HepG2 (cell line): ENCODE measurements around the gene AXIN2. TPM values are rescaled to one million over a fixed set of nuclear protein-coding genes. Genes with fewer than 3 reads are reported as not detected.

ENCODE experiments used
- AKNA ChIP-seq: sonication (generic); formaldehyde crosslinking; IDR thresholded peaks from 2 replicates; pipeline ENCODE4 v1.4.0; 2020; ENCODE audit warnings: missing genetic modification reagents, borderline replicate concordance
- CENPT ChIP-seq: sonication (generic); formaldehyde crosslinking; IDR thresholded peaks from 2 replicates; pipeline ENCODE4 v1.8.0; 2022; ENCODE audit warnings: low read depth, mild to moderate bottlenecking, moderate library complexity, missing genetic modification reagents
- FOXK1 ChIP-seq: sonication (generic); formaldehyde crosslinking; IDR thresholded peaks from 2 replicates; pipeline ENCODE4 v1.4.0; 2020; ENCODE audit warnings: low read depth, missing genetic modification reagents, borderline replicate concordance
- FOXP1 ChIP-seq, 2 experiments: fragments of 450-650 bp in 1 of 2; IDR thresholded peaks; 2 replicates each; pipeline ENCODE4 v1.6.1; 2017 to 2018; ENCODE audit warnings: antibody characterized with exemption in 1 of 2
- HDAC6 ChIP-seq: fragments of 200-600 bp; sonication (generic); IDR thresholded peaks from 2 replicates; pipeline ENCODE4 v1.7.0; 2017; ENCODE audit warnings: mild to moderate bottlenecking, antibody characterized with exemption, low read length, low read depth
- HOXA7 ChIP-seq: sonication (generic); formaldehyde crosslinking; IDR thresholded peaks from 2 replicates; pipeline ENCODE4 v1.8.1; 2022; ENCODE audit warnings: mild to moderate bottlenecking, missing genetic modification reagents, moderate library complexity
- KLF11 ChIP-seq: IDR thresholded peaks from 2 replicates; pipeline ENCODE4 v1.6.1; 2016; ENCODE audit warnings: missing compliant biosample characterization
- MEIS2 ChIP-seq: sonication (generic); formaldehyde crosslinking; IDR thresholded peaks from 2 replicates; pipeline ENCODE4 v1.9.0; 2021; ENCODE audit warnings: mild to moderate bottlenecking, missing genetic modification reagents
- PAXIP1 ChIP-seq: sonication (generic); formaldehyde crosslinking; conservative IDR thresholded peaks from 2 replicates; pipeline ENCODE4 v1.4.0; 2020; ENCODE audit warnings: mild to moderate bottlenecking, missing genetic modification reagents, moderate library complexity
- RCOR2 ChIP-seq: IDR thresholded peaks from 2 replicates; pipeline ENCODE4 v1.6.1; 2016; ENCODE audit warnings: missing biosample characterization, missing genetic modification reagents
- REL ChIP-seq: sonication (generic); formaldehyde crosslinking; conservative IDR thresholded peaks from 2 replicates; pipeline ENCODE4 v1.8.0; 2022; ENCODE audit warnings: mild to moderate bottlenecking, missing genetic modification reagents, moderate library complexity
- SMAD1 ChIP-seq: sonication (generic); formaldehyde crosslinking; IDR thresholded peaks from 2 replicates; pipeline ENCODE4 v1.4.0; 2020; ENCODE audit warnings: missing genetic modification reagents, low read depth, mild to moderate bottlenecking, borderline replicate concordance
- TEF ChIP-seq: sonication (generic); formaldehyde crosslinking; IDR thresholded peaks from 2 replicates; pipeline ENCODE4 v1.5.0; 2020; ENCODE audit warnings: missing genetic modification reagents
- ZBTB44 ChIP-seq: sonication (generic); formaldehyde crosslinking; IDR thresholded peaks from 2 replicates; pipeline ENCODE4 v1.4.0; 2020; ENCODE audit warnings: missing genetic modification reagents
- ZNF34 ChIP-seq: sonication (generic); formaldehyde crosslinking; IDR thresholded peaks from 2 replicates; pipeline ENCODE4 v1.4.0; 2020; ENCODE audit warnings: mild to moderate bottlenecking, missing genetic modification reagents, borderline replicate concordance
- ZNF468 ChIP-seq: sonication (generic); formaldehyde crosslinking; IDR thresholded peaks from 2 replicates; pipeline ENCODE4 v1.8.0; 2022; ENCODE audit warnings: mild to moderate bottlenecking, moderate library complexity, missing genetic modification reagents
- ZNF562 ChIP-seq: sonication (generic); formaldehyde crosslinking; IDR thresholded peaks from 2 replicates; pipeline ENCODE4 v1.8.0; 2022; ENCODE audit warnings: missing genetic modification reagents, borderline replicate concordance
- ZNF629 ChIP-seq: sonication (generic); formaldehyde crosslinking; conservative IDR thresholded peaks from 2 replicates; pipeline ENCODE4 v1.5.0; 2020; ENCODE audit warnings: missing genetic modification reagents
- ZNF792 ChIP-seq: IDR thresholded peaks from 2 replicates; pipeline ENCODE4 v1.6.1; 2016
- polyA plus RNA-seq, 8 experiments: library from polyadenylated mRNA; depleted of rRNA in 3 of 8; stranded (reverse) in 7 of 8; unstranded in 1 of 8; fragments of >200 nt; fragmentation: Illumina TruSeq in 4 of 8; extraction: Trizol in 4 of 8; gene quantifications; 2 replicates each; pipeline versions ENCODE4 v1.2.1 to v1.2.3, GENCODE V29; 2011 to 2016; ENCODE audit warnings: low read depth in 4 of 8, missing spikeins in 1 of 8, mixed read lengths in 1 of 8; ENCODE audit not compliant: insufficient read depth in 1 of 8
- total RNA-seq, 5 experiments: library from RNA; depleted of rRNA; stranded (reverse); fragments of >200 nt; fragmentation: Illumina TruSeq; extraction: Trizol; gene quantifications; 2 replicates each; pipeline ENCODE4 v1.2.3, GENCODE V29; 2016; ENCODE audit warnings: low read depth in 1 of 5

AXIN2 gene
- total and polyA plus RNA-seq, 2 of the 13 experiments (the other 11 are each of a cell fraction or from before 2014, with no cell fraction given), result 58.6 to 63.4 TPM

GRCh38 chr17:65588181-65588808, 26.8 kb upstream of the AXIN2 start (continued):
- TF ChIP-seq PAXIP1 (CRISPR knock-in tag) (0 out of 2 replicates have a peak, but pooled peaks have one; percentile 37), SMAD1 (CRISPR knock-in tag) (no peak), ZNF34 (CRISPR knock-in tag) (no peak), RCOR2 (CRISPR knock-in tag) (peak; percentile 19; the same call in 1 of the 2 replicates), ZNF629 (CRISPR knock-in tag) (no peak; the same call in 1 of the 2 replicates), AKNA (CRISPR knock-in tag) (no peak), FOXP1 (IDR thresholded peaks at IDR 0.05) (no peak), FOXP1 (CRISPR knock-in tag; IDR thresholded peaks at IDR 0.05) (peak; percentile 47; the same call in 1 of the 2 replicates), REL (CRISPR knock-in tag) (no peak), FOXK1 (CRISPR knock-in tag) (no peak; the same call in 1 of the 2 replicates), ZBTB44 (CRISPR knock-in tag) (no peak), HOXA7 (CRISPR knock-in tag) (no peak), CENPT (CRISPR knock-in tag) (no peak), ZNF792 (CRISPR knock-in tag) (peak; percentile 87), ZNF562 (CRISPR knock-in tag) (no peak), TEF (no peak), KLF11 (CRISPR knock-in tag) (no peak), HDAC6 (no peak), ZNF468 (CRISPR knock-in tag) (no peak), MEIS2 (no peak; the same call in 1 of the 2 replicates)
